Measurements from ENCODE around the gene WASF2.

WASF2 gene

GRCh38 chr1:27366411-27367159, 123.4 kb downstream of the WASF2 start, which contains the start of gene MAP3K6:
Gene MAP3K6 (minus strand): TSS chr1:27366961. CDS start chr1:27366597, 364 bp downstream.
- H3K4me2 ChIP-seq (ENCODE audit: low read depth, low read length, poor library complexity, severe bottlenecking): peak within 1 kb of the TSS; percentile 92
- no peaks in the 10 kb centered on the region for H3K9me3 ChIP-seq (ENCODE audit: insufficient read depth, low read length)
- H3K4me3 ChIP-seq (ENCODE audit: insufficient read depth, low read length, poor library complexity, severe bottlenecking): peak within 1 kb of the TSS; percentile 67
- H3K9ac ChIP-seq (ENCODE audit: low read length): peak within 1 kb of the TSS; percentile 55
- no peaks in the 10 kb centered on the region for H3K79me2 ChIP-seq (ENCODE audit: insufficient read depth, low read length)
- H3K27me3 ChIP-seq (ENCODE audit: low read length): no peaks in the 10 kb centered on the region
- H4K20me1 ChIP-seq (ENCODE audit: low read depth, low read length): no peaks in the 10 kb centered on the region
- H3K9me2 ChIP-seq (replicated peaks; ENCODE audit: insufficient read depth, low read length): no peaks in the 10 kb centered on the region
- TF ChIP-seq EZH2phosphoT487 (conservative IDR thresholded peaks at IDR 0.05; ENCODE audit: low read length): no peak
- TF ChIP-seq CTCF (IDR thresholded peaks at IDR 0.05; ENCODE audit: insufficient read depth, low read length, poor library complexity, severe bottlenecking): peak; percentile 24
- H3K27ac ChIP-seq (ENCODE audit: low read depth, low read length): no peak within 1 kb of the TSS
- H3F3A ChIP-seq (ENCODE audit: insufficient read depth): peaks cover 4% of the 10 kb centered on the region; the same call in 1 of the 2 replicates
- H3K36me3 ChIP-seq (ENCODE audit: low read length): no peaks in the 10 kb centered on the region
- H2AFZ ChIP-seq (ENCODE audit: low read depth, low read length, severe bottlenecking): peak within 1 kb of the TSS; percentile 72

GRCh38 chr1:27366113-27366410, 123.9 kb downstream of the WASF2 start:
- Histone ChIP-seq H4K20me1 (ENCODE audit: low read depth, low read length) (no peaks in the 10 kb centered on the region), H3K9ac (ENCODE audit: low read length) (peak overlapping the region; percentile 55), H3K4me2 (ENCODE audit: low read depth, low read length, poor library complexity, severe bottlenecking) (peak overlapping the region; percentile 92), H2AFZ (ENCODE audit: low read depth, low read length, severe bottlenecking) (peak overlapping the region; percentile 72), H3K4me3 (ENCODE audit: insufficient read depth, low read length, poor library complexity, severe bottlenecking) (peak overlapping the region; percentile 67), H3K9me2 (replicated peaks; ENCODE audit: insufficient read depth, low read length) (no peaks in the 10 kb centered on the region), H3K27me3 (ENCODE audit: low read length) (no peaks in the 10 kb centered on the region), H3K27ac (ENCODE audit: low read depth, low read length) (no peak overlapping the region), H3K36me3 (ENCODE audit: low read length) (no peaks in the 10 kb centered on the region), H3F3A (ENCODE audit: insufficient read depth) (peaks cover 4% of the 10 kb centered on the region; the same call in 1 of the 2 replicates), H3K9me3 (ENCODE audit: insufficient read depth, low read length) (no peaks in the 10 kb centered on the region), H3K79me2 (ENCODE audit: insufficient read depth, low read length) (no peaks in the 10 kb centered on the region)
- TF ChIP-seq EZH2phosphoT487 (conservative IDR thresholded peaks at IDR 0.05; ENCODE audit: low read length) (no peak), CTCF (IDR thresholded peaks at IDR 0.05; ENCODE audit: insufficient read depth, low read length, poor library complexity, severe bottlenecking) (no peak)

GRCh38 chr1:27365372-27366112, 124.4 kb downstream of the WASF2 start:
- no peaks in the 10 kb centered on the region for H4K20me1 ChIP-seq (ENCODE audit: low read depth, low read length)
- H3F3A ChIP-seq (ENCODE audit: insufficient read depth): peaks cover 4% of the 10 kb centered on the region; the same call in 1 of the 2 replicates
- H3K79me2 ChIP-seq (ENCODE audit: insufficient read depth, low read length): no peaks in the 10 kb centered on the region
- H2AFZ ChIP-seq (ENCODE audit: low read depth, low read length, severe bottlenecking): peak overlapping the region; percentile 72
- peak overlapping the region; percentile 92 for H3K4me2 ChIP-seq (ENCODE audit: low read depth, low read length, poor library complexity, severe bottlenecking)
- peak overlapping the region; percentile 67 for H3K4me3 ChIP-seq (ENCODE audit: insufficient read depth, low read length, poor library complexity, severe bottlenecking)
- peak overlapping the region; percentile 55 for H3K9ac ChIP-seq (ENCODE audit: low read length)
- H3K9me2 ChIP-seq (replicated peaks; ENCODE audit: insufficient read depth, low read length): no peaks in the 10 kb centered on the region
- H3K27me3 ChIP-seq (ENCODE audit: low read length): no peaks in the 10 kb centered on the region
- H3K9me3 ChIP-seq (ENCODE audit: insufficient read depth, low read length): no peaks in the 10 kb centered on the region
- H3K27ac ChIP-seq (ENCODE audit: low read depth, low read length): no peak overlapping the region
- TF ChIP-seq CTCF (IDR thresholded peaks at IDR 0.05; ENCODE audit: insufficient read depth, low read length, poor library complexity, severe bottlenecking): no peak
- no peak for TF ChIP-seq EZH2phosphoT487 (conservative IDR thresholded peaks at IDR 0.05; ENCODE audit: low read length)
- H3K36me3 ChIP-seq (ENCODE audit: low read length): no peaks in the 10 kb centered on the region

Measured in SU-DHL-6 (cell line).